Limb (tissue), 2 donors: Measurements from ENCODE around the gene NENF.
"Not testable (repeated sequence)": the region's sequence is repeated elsewhere in the genome, so short reads cannot be mapped to it uniquely, and the experiment has no call there.

ENCODE experiments used
- DNase-seq, 2 donors: peaks; one replicate each; pipeline ENCODE4 v3.0.0-alpha.2; 2016; ENCODE audit errors: extremely low spot score in 2 of 2

The NENF gene

DNA sequence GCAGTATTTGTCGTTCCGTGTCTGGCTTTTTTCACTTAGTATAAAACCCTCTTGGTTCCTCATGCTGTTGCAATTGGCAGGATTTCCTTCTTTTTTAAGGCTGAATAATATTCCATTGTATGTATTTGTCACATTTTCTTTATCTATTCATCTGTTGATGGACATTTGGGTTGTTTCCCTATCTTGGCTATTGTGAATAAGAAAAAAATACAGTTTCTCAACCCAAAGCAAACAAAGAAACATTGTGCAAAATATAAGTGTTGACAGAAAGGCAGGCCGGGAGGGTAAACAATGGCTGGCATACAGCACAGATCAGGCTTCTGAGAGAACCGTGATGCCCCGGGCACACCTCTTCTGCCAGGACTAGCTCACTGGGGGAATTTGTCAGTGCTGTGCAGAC lies 26.9 kb downstream of the NENF start:
- DNase-seq: no peak

- DNase-seq: no peak
These were observed 27.7 kb downstream of the NENF start for GRCh38 chr1:212460376-212460775.

DNA sequence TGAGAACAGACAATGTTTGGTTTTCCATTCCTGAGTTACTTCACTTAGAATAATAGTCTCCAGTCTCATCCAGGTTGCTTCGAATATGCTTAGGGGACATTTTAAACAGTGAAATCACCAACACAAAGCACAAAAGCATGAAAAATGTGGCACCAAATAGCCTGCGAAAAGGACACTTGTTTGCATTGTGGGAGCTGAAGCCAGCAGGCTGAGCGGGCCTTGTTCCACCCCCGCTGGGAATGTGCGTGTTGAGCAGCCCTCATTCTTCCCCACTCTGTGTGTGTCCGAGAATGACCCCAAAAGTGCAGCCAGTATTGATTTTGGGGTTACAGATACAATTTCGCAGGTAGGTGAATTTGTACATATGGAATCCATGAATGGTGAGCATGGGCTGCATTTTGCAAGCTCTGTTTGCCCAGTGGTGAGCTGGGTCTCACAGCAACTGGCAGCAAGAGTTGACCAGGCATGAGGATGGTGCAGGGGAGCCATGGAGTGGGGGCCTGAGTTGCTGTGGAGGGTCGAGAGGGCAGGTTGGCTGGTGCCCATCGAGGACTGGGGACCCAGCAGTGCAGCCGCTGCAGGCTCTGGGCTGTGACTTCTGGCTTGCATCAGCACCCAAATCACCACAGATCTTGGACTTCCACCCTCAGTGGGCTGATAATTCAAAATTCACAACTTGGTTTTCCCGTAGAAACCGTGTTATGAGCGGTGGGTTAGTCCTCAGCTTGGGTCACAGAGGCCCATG lies 29.4 kb downstream of the NENF start:
- DNase-seq: no peak

DNA sequence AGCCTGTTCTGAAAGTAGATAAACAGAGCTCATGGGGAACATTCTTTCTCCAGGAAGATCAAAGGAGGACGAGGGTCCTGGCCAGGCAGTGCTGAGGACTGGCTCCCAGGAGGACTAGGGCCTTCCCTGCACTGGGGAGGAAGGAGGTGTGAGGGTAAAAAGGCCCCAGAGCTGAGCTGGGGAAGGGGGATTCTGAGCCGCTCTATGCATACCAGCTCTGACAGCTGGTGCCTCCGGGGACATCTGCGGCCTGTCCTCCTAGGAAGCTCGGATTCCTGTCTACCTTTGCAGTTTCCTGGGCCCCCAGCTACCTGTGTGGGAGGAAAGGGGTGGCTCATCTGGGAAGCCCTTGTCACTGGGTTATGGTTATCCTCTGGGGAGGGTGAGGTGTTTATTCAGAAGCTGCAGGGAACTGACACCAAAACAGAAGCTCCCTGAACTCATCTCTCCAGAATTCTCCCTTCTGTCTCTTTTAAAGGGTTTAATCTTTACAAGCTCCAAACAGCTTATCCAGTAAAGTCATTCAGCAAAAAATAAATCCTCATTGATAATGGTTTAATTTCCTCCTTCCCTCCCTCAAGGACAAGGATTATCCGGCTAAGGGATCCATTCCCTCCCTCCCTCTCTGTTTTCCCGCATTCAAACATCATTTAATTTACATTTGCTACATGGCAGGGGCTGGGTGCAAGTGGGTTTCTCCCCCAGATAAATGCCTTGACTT lies 31.0 kb downstream of the NENF start:
- no peak for DNase-seq

DNA sequence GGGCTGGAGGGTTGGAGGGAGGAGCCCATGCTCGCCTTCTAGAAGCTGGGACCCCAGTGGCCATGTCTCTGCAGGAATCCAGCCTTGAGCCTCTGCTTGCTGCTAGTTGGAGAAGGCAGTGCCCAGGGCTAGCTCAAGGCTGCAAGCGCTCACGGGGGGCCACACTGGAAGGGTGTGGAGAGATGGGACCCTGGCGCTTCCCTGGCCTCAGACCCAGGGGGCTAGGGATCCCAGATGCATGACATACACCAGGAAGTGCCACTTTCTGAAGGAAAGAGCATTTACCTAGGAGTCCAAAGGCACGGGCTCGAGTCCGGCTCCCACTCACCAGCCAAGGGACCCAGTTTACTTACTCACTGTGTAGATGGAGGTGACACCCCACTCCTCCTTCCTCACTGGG lies 32.6 kb downstream of the NENF start:
- no peak for DNase-seq

- no peak for DNase-seq
These were observed 33.7 kb downstream of the NENF start for GRCh38 chr1:212466437-212466836.

DNA sequence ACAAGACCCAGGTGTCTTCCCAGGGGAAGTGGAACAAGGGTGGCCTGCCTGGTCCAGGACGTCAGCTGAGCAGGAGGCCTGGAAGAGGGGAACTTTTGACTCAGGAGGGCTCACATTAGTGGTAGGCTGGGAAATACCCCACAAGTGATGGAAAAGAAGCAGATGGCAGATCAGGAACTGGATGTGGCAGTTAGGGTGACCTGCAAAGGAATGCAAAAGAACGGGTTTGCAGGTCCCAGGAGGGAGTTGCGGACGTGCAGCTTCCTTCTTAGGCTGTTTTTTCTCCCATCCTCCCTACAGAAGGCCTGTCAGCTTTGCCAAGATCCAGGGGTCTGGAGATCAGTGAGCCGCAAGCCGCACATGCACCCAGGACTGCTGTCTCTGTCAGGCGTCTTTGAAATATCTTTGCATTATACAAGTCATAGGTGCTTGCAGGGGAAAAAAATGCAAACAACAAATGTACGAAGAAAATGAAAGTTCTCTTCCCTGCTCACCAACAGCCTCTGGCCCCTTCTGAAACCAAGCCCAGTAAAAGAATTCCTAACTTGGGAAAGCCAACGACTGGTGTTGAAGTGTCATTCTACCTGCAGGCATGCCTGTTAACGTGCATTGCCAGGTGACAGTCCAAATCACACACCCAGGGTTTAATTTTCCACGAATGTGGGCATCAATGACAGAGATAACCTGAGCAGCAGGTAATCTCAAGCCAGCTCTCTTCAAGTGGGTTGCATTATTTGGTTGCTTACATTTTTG lies 34.4 kb downstream of the NENF start:
- no peak for DNase-seq

DNA sequence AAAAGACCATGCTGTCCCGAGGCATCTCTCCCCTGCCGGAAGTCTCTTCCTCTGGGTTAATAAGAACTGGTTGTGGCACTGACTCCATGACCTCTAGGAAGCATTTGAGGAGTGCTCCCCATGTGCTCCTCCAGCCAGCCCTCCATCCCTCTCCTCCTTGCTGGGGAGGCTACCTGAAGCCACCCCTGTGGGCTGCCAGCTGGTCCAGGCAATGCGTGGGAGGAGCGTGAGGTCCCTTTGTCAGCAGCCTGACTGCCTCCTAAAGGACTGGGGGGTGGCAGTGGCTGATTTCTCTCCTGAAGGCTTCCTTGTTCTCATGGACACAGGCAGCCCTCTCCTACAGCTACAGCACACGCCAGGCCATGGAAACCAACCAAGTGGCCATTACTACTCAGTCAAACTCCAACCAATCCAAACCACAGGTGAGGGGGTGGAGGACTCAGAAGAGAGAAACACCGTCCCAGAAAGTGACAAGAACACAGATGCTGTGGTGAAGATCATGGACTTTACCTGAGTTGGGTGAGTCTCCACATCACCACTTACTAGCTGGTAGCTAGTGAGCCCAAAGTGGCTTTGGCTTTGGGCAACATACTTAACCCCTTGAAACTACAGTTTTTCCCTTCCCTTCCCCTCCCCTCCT lies 35.2 kb downstream of the NENF start:
- no peak for DNase-seq

GRCh38 chr1:212470059-212470458 lies 37.3 kb downstream of the NENF start:
- peak; percentile 48 to 71 for DNase-seq

- DNase-seq: no peak
These were observed 38.6 kb downstream of the NENF start for GRCh38 chr1:212471286-212471685.

GRCh38 chr1:212471891-212472675 lies 39.4 kb downstream of the NENF start:
- no peak for DNase-seq

DNA sequence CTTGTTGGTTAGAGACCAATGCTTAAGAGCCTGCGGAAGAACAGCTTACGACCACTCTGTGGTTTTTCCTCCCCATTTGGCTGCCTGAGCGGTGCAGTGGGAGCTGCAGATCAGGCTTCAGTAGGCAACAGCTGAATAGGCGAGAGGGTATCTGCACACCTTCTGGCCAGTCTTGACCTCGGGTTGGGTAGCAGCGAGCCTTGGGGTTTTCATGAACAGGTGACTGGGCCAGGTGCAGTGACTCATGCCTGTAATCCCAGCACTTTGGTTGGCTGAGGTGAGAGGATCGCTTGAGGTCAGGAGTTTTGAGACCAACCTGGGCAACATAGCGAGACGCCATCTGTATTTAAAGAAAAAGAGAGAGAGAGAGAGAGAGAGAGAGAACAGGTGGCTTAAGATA lies 41.0 kb downstream of the NENF start:
- DNase-seq: no peak

DNA sequence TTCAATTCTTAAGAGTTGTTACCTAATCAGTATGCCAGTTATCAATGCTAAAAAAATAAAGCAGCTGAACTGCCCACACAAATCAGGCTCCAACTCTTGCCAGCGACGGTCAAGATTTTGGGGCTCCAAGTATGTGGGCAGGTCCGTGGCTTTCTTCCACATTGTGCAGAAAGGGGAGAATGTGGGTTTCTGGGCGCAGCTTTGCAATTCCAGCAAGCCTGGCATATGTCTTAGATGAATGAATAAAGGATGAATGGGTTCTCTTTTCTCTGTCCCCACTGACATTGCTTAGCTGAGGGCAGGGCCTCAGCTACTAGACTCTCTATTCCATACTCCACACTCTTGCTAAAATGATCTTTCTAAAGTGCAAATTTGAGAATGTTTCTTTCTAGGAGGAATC lies 42.4 kb downstream of the NENF start:
- no peak for DNase-seq

DNA sequence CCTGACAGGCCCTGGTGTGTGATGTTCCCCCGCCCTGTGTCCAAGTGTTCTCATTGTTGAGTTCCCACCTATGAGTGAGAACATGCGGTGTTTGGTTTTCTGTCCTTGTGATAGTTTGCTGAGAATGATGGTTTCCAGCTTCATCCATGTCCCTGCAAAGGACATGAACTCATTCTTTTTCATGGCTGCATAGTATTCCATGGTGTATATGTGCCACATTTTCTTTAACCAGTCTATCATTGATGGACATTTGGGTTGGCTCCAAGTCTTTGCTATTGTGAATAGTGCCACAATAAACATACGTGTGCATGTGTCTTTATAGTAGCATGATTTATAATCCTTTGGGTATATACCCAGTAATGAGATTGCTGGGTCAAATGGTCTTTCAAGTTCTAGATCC lies 43.1 kb downstream of the NENF start:
- DNase-seq: not testable (repeated sequence)

- DNase-seq: peak; percentile 85 to 89
These were observed 44.4 kb downstream of the NENF start for GRCh38 chr1:212477014-212477679.

DNA sequence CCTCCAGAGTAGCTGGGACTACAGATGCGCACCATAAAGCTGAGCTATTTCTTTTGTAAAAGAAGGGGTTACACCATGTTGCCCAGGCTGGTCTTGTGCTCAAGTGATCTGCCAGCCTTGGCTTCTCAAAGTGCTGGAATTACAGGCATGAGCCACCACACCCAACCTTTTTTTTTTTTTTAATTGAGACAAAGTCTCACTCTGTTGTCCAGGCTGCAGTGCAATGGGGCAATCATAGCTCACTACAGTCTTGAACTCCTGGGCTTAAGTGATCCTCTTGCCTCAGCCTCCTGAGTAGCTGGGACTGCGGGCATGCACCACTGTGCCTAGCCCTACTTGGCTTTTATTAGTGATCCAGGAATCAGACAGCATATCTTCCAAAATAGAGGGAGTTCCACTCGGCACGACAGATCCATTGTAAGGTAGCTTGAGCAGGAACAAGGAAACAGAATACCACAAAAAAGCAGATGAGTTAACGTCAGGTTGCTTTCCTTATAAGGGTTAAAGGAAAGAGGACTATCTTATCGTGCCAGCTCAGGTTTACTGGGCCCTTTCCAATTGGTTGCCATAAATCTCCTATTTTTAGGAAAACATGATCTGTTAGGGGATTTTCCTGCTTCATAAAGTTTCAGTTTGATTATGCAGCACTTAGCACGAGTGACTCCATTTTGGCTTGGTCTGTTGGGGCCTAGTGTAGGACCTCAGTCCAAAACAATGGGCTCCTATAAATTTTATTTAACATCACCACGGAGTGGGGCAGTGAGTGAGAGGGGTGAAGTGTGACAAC lies 45.2 kb downstream of the NENF start:
- no peak for DNase-seq

GRCh38 chr1:212478467-212479025 lies 45.8 kb downstream of the NENF start:
- DNase-seq: no peak

DNA sequence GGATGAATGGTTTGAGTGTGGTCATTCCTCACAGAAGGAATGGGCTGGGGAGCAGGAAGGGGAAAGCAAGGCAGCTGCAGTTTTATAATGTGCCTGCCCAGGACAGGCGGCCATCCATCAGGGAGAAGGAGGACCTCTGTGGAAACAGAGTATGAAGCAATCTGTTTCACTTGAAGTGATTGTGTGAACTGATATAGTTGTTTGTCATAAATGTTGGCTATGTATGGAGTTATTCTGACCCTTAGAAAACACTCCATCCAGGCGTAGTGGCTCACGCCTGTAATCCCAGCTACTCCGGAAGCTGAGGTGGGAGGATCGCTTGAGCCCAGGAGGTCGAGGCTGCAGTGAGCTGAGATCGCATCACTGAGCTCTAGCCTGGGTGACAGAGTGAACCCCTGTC lies 46.5 kb downstream of the NENF start:
- no peak for DNase-seq

DNA sequence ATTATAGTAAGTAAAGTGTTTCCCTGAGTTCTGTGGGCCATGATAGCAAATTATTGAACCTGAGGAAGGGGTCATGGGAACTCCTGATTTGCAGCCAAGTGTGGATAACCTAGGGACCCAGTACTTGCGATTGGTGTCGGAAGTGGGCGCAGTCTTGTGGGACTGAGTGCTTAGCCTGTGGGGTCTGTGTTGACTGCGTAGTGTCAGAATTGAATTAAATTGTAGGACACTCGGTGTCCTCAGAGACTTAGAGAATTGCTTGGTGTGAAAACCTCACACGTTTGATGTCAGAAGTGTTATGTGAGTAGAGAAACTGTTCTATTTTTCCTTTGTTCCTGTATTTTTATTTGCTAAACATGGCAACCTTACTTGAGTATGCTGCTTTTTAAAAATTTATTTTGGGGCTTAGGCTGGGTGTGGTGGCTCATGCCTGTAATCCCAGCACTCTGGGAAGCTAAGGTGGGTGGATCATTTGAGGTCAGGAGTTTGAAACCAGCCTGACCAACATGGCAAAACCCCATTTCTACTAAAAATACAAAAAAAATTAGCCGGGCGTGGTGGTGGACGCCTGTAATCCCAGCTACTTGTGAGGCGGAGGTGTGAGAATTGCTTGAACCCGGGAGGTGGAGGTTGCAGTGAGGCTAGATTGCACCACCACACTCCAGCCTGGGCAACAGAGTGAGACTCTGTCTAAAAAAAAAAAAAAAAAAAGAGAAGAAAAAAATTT lies 48.2 kb downstream of the NENF start:
- DNase-seq: not testable (repeated sequence)
